Measurements from ENCODE around the gene TPD52L1. TPM values are rescaled to one million over a fixed set of nuclear protein-coding genes. Genes with fewer than 3 reads are reported as not detected.

TPD52L1 gene
- total and polyA plus RNA-seq, 2 donors (not counting 3 experiments of a cell fraction or from before 2014, with no cell fraction given), result 0.29 to 0.37 TPM

GRCh38 chr6:125301435-125302391 lies 148.1 kb downstream of the TPD52L1 start, which contains the start of gene HDDC2:
Gene HDDC2, minus strand, starts transcription at chr6:125301967. Its CDS starts 35 bp downstream, at chr6:125301932.
- FAIRE-seq, result peak; percentile 84
- no peaks in the 10 kb centered on the region for H4K20me1 ChIP-seq (replicated peaks; ENCODE audit: control insufficient read depth, extremely low read depth, insufficient read depth, low read length)
- TF ChIP-seq POLR2A (IDR thresholded peaks at IDR 0.05; ENCODE audit: low read depth, low read length), result peak; percentile 49
- TF ChIP-seq POLR2AphosphoS5 (IDR thresholded peaks at IDR 0.05; ENCODE audit: insufficient read depth, low read depth, low read length), result peak; percentile 87
- TF ChIP-seq CTCF (IDR thresholded peaks at IDR 0.05; ENCODE audit: extremely low read depth in 1 of 2, insufficient read depth in 1 of 2, low read depth in 1 of 2, low read length in 2 of 2), result no peak
- TF ChIP-seq MAX (IDR thresholded peaks at IDR 0.05; ENCODE audit: insufficient read depth, insufficient read length), result peak; percentile 1
- peak; percentile 15 for TF ChIP-seq FOS (IDR thresholded peaks at IDR 0.05; ENCODE audit: borderline replicate concordance, insufficient read depth, low read length)
- peak; percentile 78 for DNase-seq (ENCODE audit: low read depth, low spot score)
- peak within 1 kb of the TSS; percentile 10 to 56 (median 47) for H3K4me3 ChIP-seq (replicated peaks in 1 of 3; ENCODE audit: insufficient read depth in 1 of 3, low read depth in 1 of 3, low read length in 3 of 3)
- no peaks in the 10 kb centered on the region for H3K79me2 ChIP-seq (ENCODE audit: control insufficient read depth, insufficient read depth, low read length)
- H3K4me1 ChIP-seq (ENCODE audit: control insufficient read depth, extremely low read depth, insufficient read depth, low read length), result peaks cover 10% of the 10 kb centered on the region
- H3K4me2 ChIP-seq (ENCODE audit: insufficient read depth, low read length), result peak within 1 kb of the TSS; percentile 66
- no peaks in the 10 kb centered on the region for H3K36me3 ChIP-seq (ENCODE audit: control insufficient read depth in 2 of 2, extremely low read depth in 1 of 2, insufficient read depth in 2 of 2, low read length in 2 of 2)
- intact Hi-C loops (cut with micrococcal nuclease), result loop anchor here (1.0 to 5.0 kb wide), 7 partner anchors 109 to 448 kb away; partner anchors contain the start of genes HEY2, RNF217 and TPD52L1
- peak within 1 kb of the TSS; percentile 72 for H3K27ac ChIP-seq (ENCODE audit: insufficient read depth, low read depth, low read length)
- peak within 1 kb of the TSS; percentile 82 for H3K9ac ChIP-seq (replicated peaks; ENCODE audit: extremely low read depth, insufficient read depth, low read length)
- POLR2A ChIA-PET, result interaction anchor here (0.6 kb wide), 1 partner anchor 1600 kb away, joined by 3 read pairs; no protein-coding TSS in a partner anchor
- H3K9me3 ChIP-seq (replicated peaks; ENCODE audit: control insufficient read depth, insufficient read depth, low read length), result no peaks in the 10 kb centered on the region
- peak within 1 kb of the TSS; percentile 92 for H2AFZ ChIP-seq (ENCODE audit: low read depth, low read length)
- H3K27me3 ChIP-seq (ENCODE audit: control insufficient read depth in 2 of 2, insufficient read depth in 2 of 2, low read length in 2 of 2), result peaks cover 8 to 12% of the 10 kb centered on the region in 2 experiments
- BruUV-seq (replicated peaks), result no TSS peak
- dilution Hi-C loops (cut with MboI; ENCODE audit: extremely low pct_ligation_motif_present, low sequenced_read_pairs), result no loop called here
- CTCF ChIA-PET, result interaction anchor here (1.0 to 3.4 kb wide), 9 partner anchors 10 to 656 kb away, joined by 3 to 17 read pairs (median 5); partner anchors contain the start of genes HINT3 and TPD52L1
- no peaks in the 10 kb centered on the region for H3K9me1 ChIP-seq (replicated peaks; ENCODE audit: control insufficient read depth, extremely low read depth, insufficient read depth, low read length)

Data from endothelial cell of umbilical vein (primary cell).